Large intestine (tissue), 3 donors: Measurements from ENCODE around the gene NPPA. TPM values are rescaled to one million over a fixed set of nuclear protein-coding genes. Genes with fewer than 3 reads are reported as not detected.

Experiments used
- DNase-seq, 2 donors: peaks; one replicate each; pipeline versions ENCODE4 v3.0.0 to v3.0.0-alpha.2; 2013
- H3K27ac ChIP-seq: one replicate; pipeline ENCODE4 v1.5.1; 2013; ENCODE audit warnings: low read length
- H3K27me3 ChIP-seq: 2 replicates; pipeline ENCODE4 v1.6.1; 2013; ENCODE audit warnings: low read length; ENCODE audit not compliant: control insufficient read depth, insufficient read depth
- H3K36me3 ChIP-seq: 2 replicates; pipeline ENCODE4 v1.6.1; 2013; ENCODE audit warnings: low read length; ENCODE audit not compliant: control insufficient read depth, insufficient read depth
- H3K4me1 ChIP-seq: one replicate; pipeline ENCODE4 v1.6.1; 2013; ENCODE audit warnings: low read length; ENCODE audit not compliant: control insufficient read depth, insufficient read depth
- H3K4me3 ChIP-seq: one replicate; pipeline ENCODE4 v1.5.1; 2013; ENCODE audit warnings: low read length
- H3K9me3 ChIP-seq: one replicate; pipeline ENCODE4 v1.6.1; 2013; ENCODE audit warnings: mild to moderate bottlenecking, low read depth, low read length, moderate library complexity; ENCODE audit not compliant: control insufficient read depth
- WGBS: methylation state at CpG from one replicate; pipeline ENCODE4 v1.1.5; 2013; ENCODE audit warnings: low lambda C conversion rate; ENCODE audit not compliant: insufficient coverage; 5-methylcytosine and 5-hydroxymethylcytosine counted together
- polyA plus RNA-seq: library from polyadenylated mRNA; unstranded; fragments of 120-200 nt; gene quantifications from one replicate; pipeline ENCODE4 v1.2.1, GENCODE V29; 2013

NPPA gene
- polyA plus RNA-seq, 1 donor: 1.8 TPM

- Histone ChIP-seq H3K27me3 (no peaks in the 10 kb centered on the region), H3K27ac (no peak overlapping the region), H3K4me1 (peaks cover 30% of the 10 kb centered on the region), H3K36me3 (peaks cover 31% of the 10 kb centered on the region), H3K4me3 (no peak overlapping the region), H3K9me3 (no peaks in the 10 kb centered on the region)
- WGBS: no CpG with 5 or more reads among the region's 21 CpGs
- DNase-seq: no peak
Observed at GRCh38 chr1:11800756-11801433, 46.7 kb downstream of the NPPA start.

GRCh38 chr1:11800391-11800755 lies 47.2 kb downstream of the NPPA start:
- Histone ChIP-seq H3K27me3 (no peaks in the 10 kb centered on the region), H3K9me3 (no peaks in the 10 kb centered on the region), H3K4me1 (peaks cover 30% of the 10 kb centered on the region), H3K36me3 (peaks cover 36% of the 10 kb centered on the region), H3K4me3 (no peak overlapping the region), H3K27ac (no peak overlapping the region)
- no CpG with 5 or more reads among the region's 8 CpGs for WGBS
- no peak for DNase-seq

- no CpG with 5 or more reads among the region's 9 CpGs for WGBS
- Histone ChIP-seq H3K36me3 (peaks cover 41% of the 10 kb centered on the region), H3K27ac (no peak overlapping the region), H3K27me3 (no peaks in the 10 kb centered on the region), H3K9me3 (no peaks in the 10 kb centered on the region), H3K4me3 (no peak overlapping the region), H3K4me1 (peaks cover 27% of the 10 kb centered on the region)
- no peak for DNase-seq
Observed at GRCh38 chr1:11799896-11800295, 47.7 kb downstream of the NPPA start.

- Histone ChIP-seq H3K36me3 (peaks cover 49% of the 10 kb centered on the region), H3K4me3 (no peak overlapping the region), H3K27ac (no peak overlapping the region), H3K4me1 (peaks cover 20% of the 10 kb centered on the region), H3K9me3 (no peaks in the 10 kb centered on the region), H3K27me3 (no peaks in the 10 kb centered on the region)
- WGBS: no CpG with 5 or more reads among the region's 5 CpGs
- no peak for DNase-seq
Observed at GRCh38 chr1:11799099-11799498, 48.5 kb downstream of the NPPA start.

GRCh38 chr1:11797525-11798216 lies 49.9 kb downstream of the NPPA start:
- Histone ChIP-seq H3K27ac (no peak overlapping the region), H3K36me3 (peaks cover 60% of the 10 kb centered on the region), H3K4me3 (no peak overlapping the region), H3K27me3 (no peaks in the 10 kb centered on the region), H3K4me1 (peaks cover 7% of the 10 kb centered on the region), H3K9me3 (no peaks in the 10 kb centered on the region)
- DNase-seq: no peak
- 100% methylated on average over 2 of the region's 6 CpGs for WGBS

- H3K9me3 ChIP-seq: no peaks in the 10 kb centered on the region
- H3K4me1 ChIP-seq: peaks cover 6% of the 10 kb centered on the region
- DNase-seq: no peak
- no peaks in the 10 kb centered on the region for H3K27me3 ChIP-seq
- no peak overlapping the region for H3K27ac ChIP-seq
- H3K4me3 ChIP-seq: no peak overlapping the region
- no CpG with 5 or more reads among the region's 15 CpGs for WGBS
- H3K36me3 ChIP-seq: peaks cover 69% of the 10 kb centered on the region
Observed at GRCh38 chr1:11796036-11796828, 51.4 kb downstream of the NPPA start.

Other genes starting within 250 kb of the NPPA start
- gene FBXO2, start 193.4 kb downstream of the NPPA start, polyA plus RNA-seq: 102 TPM
- 33.6 TPM for gene FBXO44, start 192.9 kb downstream of the NPPA start, polyA plus RNA-seq
- 18.3 TPM for gene FBXO6, start 183.6 kb downstream of the NPPA start, polyA plus RNA-seq
- 30.0 TPM for gene MAD2L2, start 166.6 kb downstream of the NPPA start, polyA plus RNA-seq
- 0.42 TPM for gene DRAXIN, start 156.1 kb downstream of the NPPA start, polyA plus RNA-seq
- 21.5 TPM for gene AGTRAP, start 111.6 kb downstream of the NPPA start, polyA plus RNA-seq
- 0.15 TPM for gene C1orf167, start 85.6 kb downstream of the NPPA start, polyA plus RNA-seq
- 17.1 TPM for gene MTHFR, start 41.8 kb downstream of the NPPA start, polyA plus RNA-seq
- gene CLCN6, start 41.6 kb downstream of the NPPA start, polyA plus RNA-seq: 22.4 TPM
- not detected for gene NPPB, start 11.2 kb upstream of the NPPA start, polyA plus RNA-seq
- gene KIAA2013, start 78.6 kb upstream of the NPPA start, polyA plus RNA-seq: 95.0 TPM
- 69.0 TPM for gene PLOD1, start 86.9 kb upstream of the NPPA start, polyA plus RNA-seq
- gene MFN2, start 132.7 kb upstream of the NPPA start, polyA plus RNA-seq: 72.6 TPM
- 27.1 TPM for gene MIIP, start 171.7 kb upstream of the NPPA start, polyA plus RNA-seq
- gene TNFRSF8, start 215.5 kb upstream of the NPPA start, polyA plus RNA-seq: 0.25 TPM